ENCODE results near the gene BAAT.

GRCh38 chr9:101312661-101313060, 72.1 kb downstream of the BAAT start:
- no peak for TF ChIP-seq BHLHE40 (IDR thresholded peaks at IDR 0.05; ENCODE audit: borderline replicate concordance)
- no peak for TF ChIP-seq CTBP1 (IDR thresholded peaks at IDR 0.05; ENCODE audit: borderline replicate concordance)
- TF ChIP-seq NFRKB (IDR thresholded peaks at IDR 0.05), result no peak
- TF ChIP-seq TARDBP (IDR thresholded peaks at IDR 0.05), result no peak
- no peak for TF ChIP-seq HDGF (IDR thresholded peaks at IDR 0.05; ENCODE audit: borderline replicate concordance)

All from HEK293T (cell line).